EH (cell line): ENCODE measurements around the gene FH.
A peak's percentile ranks its signal among the peaks of the same experiment; 100 is the strongest.

Source experiments
- DNase-seq: peaks from one replicate; pipeline ENCODE4 v3.0.0-alpha.2; 2015; ENCODE audit warnings: low read depth

FH gene

DNA sequence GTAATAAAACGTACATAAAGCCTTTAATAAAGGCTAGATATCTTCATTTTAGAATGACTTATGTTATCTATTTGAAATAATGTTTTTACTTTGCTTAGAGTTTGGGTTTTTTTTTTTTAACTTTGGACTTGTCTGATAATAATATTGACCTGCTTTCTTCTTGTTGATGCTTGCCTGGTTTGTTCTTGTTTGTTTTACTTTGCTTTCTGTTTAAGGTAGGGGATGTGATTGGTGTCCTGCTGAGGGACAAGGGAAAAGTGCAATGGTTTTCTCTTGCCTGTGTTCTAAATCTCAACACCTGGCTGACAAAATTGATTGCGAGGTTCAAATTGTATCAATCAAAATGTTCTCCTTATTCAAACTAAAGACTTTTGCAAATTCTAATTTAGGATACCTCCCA lies 2.2 kb upstream of the FH start:
- DNase-seq: no peak

DNA sequence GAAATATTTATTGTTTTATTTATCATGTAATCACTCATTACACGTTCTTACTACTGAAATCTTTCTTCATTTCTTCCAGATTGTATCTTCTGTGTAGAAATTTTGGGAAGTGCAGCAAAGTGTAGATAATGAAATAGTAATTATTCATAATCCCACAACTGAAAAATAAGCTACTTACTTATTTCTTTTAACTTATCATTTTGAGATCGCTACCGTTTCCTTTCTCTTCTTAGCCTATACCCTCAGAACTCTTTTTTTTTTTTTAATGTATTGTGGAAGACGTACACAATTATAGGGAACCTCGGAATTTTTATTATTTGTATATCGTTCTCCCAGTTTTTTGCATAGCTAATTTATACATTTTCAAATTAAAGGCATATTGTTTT lies 518 bp upstream of the FH start:
- no peak for DNase-seq

DNA sequence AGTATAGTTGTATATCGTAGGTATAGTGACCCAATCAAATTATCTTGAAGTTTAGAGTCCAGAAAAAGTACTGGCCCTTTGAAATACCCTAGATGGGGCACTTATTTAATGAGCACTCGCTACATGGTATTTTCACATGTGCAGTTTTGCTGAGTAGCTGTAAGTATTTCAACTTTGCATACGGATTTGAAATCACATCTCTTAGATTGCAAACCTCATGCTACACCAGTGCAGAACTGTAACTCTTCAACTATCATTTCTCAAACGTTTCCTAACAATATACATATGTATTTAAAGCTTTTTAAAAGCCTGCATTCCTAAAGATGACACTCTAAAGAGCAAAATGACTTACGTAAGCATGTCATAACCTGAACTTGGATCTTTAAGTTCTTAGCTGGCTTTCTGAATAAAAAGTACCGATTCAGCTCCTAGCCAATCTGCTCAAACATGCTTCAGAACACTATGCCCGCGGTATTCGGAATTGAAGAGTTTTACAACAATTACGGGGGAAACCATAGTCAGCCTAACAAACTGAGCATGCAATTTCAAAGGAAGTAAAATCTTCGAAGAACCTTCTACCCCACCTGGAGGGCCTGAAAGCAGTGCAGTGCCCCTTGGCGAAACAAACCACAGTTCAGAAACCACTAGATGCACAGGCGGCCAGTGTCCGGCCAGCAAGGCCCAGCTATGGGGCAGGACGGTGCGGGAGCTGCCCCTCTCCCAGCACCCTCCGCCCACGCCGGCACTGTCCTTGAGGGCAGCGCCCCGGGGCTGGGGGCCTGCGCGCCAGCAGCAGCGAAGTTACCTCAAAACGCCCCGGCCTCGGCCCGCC lies 863 bp downstream of the FH start:
- peak; percentile 34 for DNase-seq

DNA sequence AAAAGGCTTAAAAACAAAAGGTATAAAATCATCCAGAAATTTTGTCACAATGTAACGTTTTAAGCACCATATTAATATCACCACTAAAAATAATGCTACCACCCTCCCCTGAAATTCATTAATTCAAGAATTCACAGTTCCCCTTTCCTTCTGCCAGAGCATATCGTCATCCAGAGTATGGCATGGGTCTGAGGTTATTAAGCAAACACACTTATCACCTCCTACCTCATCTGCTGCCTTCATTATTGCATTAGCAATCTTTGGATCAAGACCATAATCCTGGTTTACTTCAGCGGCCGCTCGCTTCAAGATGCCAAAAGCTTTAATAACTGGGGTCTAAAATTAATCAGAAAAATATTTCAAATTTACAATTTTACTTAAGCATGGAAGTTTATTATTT lies 6.2 kb downstream of the FH start:
- DNase-seq: no peak

DNA sequence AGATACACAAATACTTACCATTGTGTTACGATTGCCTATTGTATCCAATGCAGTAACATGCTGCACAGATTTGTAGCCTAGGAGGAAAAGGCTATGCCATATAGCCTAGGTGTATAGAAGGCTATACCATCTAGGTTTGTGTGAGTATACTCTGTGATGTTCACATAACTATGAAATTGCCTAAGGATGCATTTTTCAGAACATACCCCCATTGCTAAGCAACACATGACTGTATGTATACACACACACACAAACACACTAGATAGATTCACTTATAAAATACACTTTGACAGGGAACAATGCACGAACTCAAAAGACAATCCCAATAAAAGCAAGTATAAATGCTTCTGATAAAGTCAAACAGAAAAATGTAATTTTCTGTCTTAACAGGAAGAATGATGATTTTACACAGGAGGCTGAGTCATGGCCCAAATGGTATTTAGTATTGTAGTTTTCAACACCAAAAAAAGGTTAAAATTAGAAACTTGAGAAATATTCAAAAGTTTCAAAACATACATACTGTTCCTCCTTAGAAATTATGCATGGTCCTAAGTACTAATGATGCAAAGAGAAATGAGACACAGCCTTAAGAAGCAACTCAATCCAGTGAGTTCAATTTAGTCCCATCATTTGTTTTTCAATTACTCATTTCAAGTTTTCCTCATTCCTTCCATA lies 12.2 kb downstream of the FH start:
- peak; percentile 65 for DNase-seq

DNA sequence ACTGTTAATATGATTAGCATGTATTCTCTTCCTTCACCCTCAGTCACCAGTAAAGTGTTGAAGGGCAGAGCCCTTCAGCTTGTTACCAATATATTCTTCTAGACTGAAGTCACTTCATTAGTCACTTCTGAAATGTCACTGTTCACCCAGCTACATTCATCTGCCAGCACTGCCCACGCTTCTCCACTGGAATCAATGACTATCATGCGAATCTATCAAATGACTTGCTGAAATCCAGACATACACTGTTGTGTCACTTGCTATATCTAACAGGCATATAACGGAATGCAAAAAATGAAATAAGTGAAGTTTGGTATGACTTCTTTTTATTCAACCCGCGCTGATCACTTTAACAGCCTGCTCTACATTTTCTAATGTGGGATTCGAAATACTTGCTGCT lies 16.1 kb downstream of the FH start:
- DNase-seq: no peak

DNA sequence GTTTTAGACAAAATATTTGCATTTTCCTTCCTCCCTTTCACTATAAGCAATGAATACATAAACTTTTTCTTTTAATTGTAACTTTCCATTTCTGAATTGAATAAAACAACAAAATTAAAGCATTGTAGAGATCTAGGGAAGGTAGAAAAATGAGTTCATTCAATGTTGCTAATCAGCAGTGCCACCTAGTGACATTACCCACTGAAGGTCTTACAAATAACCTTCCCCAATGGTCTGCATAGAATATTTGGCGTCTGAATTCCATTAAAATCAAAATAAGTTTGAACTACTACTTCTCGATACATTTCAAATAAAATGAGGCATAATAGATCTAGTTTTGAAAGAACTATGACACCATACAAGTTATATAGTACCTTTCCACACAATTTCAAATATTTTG lies 19.6 kb downstream of the FH start:
- peak; percentile 61 for DNase-seq

DNA sequence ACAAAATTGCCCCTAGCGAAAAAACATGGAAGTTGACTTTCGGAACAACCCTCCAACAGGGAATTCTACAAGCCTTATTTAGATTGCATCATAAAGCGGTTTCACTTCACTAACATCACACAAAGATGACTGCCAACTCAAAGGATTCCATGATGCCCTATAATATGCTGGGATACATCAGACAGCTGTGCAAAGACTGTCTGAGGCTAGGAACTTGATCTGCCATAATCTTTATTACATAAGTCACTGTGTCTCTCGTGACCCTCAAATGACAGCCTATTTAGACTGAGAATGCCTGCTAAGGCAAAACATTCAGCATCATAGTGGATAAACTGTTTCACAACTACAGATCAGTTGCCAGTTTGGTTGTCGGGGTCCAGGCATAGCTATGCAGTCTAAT lies 23.8 kb downstream of the FH start:
- no peak for DNase-seq

DNA sequence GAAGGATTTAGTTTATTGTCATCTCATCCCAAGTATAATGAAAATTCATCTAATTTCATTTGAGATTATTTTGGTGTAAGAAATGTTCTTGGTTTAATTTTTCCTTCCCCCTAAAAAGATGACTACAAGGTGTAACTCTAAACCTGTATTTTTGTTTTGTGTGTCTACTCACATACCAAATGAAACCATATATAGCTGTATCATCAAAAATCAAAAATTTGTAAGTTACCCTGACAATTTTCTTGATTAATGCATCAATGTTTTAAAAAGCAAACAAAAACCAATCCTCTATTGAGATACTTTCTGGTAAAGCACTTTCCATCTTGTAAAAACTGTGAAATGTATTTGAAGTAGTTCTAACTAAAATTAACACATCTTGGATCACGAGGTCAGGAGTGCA lies 30.8 kb downstream of the FH start:
- no peak for DNase-seq

DNA sequence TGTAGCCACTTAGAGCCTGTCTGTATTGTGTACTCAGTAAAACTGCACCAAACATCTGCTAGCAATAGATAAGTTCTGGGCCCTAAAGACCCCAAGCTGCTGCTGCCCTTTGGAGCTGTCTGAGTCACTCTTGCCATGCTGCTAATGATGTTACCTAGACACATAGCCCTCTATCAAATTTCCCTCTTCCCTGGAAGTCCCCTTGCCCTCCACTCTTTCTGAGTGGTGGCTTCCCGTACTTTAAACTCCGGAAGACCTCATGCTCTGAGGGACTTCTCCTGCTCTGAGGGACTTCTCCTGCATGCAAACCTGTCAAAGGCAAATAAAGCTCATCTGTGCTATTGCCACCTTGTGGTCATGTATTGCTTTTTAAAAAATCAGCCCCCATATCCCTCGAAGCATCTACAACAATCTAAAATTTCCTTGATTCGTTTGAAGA lies 34.0 kb downstream of the FH start:
- DNase-seq: peak; percentile 35

DNA sequence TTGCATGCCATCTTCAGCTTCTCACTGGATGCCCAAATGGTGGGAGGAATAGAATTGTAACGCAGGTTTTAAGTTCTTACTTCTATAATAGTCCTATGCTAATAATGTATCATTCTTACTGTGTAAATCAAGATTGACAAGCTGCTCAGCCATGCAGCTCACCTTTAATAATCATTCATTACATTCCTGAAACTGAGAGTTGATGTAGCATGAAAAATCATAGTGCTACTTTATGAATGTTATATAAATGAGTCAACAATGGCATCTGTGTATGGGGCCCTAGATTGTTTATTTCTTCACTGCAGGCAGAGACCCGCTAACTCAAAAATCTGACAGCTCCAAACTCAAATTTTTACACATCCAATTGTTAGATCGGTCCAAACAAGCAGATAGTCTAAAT lies 34.4 kb downstream of the FH start:
- no peak for DNase-seq

DNA sequence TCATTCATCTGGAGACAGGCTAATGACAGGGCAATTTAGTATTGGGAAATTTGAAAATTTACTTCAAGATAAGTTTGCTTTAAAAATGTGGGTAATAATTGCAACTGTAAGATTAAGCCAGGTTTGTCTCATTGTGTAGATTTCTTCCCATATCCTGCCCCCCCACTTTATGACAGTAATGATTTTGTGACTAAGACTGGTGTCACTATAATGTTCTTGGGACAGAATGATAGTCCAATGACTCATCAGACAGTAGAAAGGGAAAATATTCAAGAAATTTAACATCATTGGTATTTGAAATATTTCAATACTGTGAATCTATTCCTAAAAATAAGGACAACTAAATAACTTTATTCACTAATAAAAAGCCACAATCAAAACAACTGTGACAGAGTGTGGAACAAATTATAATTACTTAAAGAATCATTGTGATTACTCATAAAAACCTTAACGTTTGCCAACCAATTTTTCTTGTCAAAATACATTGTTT lies 36.7 kb downstream of the FH start:
- peak; percentile 91 for DNase-seq

DNA sequence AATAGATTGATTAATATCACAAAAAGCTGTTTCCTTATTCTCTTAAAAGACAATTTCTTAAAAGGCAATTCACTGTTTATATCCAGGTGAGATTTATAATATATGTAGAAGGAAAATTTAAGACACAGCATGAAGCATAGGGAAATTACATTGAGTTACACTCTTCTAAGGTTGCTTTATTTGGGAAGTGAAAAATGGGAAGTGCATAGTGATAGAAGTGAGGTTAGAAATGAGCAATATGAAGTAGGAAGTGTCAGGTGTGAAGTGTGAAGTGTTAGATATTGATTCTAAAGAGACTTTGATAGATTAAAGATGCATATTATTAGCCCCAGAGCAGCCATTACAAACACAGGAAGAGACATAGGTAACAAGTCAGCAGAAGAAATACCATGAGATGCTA lies 40.3 kb downstream of the FH start:
- no peak for DNase-seq

DNA sequence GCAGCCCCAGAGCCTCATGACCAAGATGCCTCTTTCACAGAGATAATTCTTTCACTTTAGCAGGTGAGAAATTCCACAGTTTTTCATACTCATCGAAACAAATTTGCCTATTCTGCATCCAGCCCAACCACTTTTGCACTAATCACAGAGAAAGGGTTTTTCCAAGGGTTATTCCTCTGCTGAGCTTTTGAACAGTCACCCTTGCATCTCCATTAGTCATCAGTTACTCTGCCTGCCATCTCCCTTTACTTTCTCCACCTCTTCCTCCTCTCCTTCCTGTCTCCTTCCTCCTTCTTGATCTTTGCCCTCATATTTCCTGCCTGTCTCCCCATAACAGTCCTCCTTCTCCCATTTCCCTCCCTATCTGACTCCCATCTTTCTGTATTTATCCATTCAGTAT lies 43.9 kb downstream of the FH start:
- DNase-seq: peak; percentile 45

DNA sequence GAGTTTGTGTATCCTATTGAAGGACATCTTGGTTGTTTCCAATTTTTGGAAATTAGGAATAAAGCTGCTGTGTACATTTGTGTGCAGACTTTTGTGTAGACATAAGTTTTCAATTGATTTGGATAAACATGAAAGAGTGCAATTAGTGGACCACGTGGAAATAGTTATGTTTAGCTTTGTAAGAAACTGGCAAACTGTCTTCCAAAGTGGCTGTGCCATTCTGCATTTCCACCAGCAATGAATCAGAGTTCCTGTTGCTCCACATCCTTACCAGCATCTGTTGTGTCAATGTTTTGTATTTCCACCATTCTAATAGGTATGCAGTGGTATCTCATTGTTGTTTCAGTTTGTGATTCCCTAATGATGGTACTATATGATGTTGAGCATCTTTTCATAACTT lies 46.5 kb downstream of the FH start:
- no peak for DNase-seq

DNA sequence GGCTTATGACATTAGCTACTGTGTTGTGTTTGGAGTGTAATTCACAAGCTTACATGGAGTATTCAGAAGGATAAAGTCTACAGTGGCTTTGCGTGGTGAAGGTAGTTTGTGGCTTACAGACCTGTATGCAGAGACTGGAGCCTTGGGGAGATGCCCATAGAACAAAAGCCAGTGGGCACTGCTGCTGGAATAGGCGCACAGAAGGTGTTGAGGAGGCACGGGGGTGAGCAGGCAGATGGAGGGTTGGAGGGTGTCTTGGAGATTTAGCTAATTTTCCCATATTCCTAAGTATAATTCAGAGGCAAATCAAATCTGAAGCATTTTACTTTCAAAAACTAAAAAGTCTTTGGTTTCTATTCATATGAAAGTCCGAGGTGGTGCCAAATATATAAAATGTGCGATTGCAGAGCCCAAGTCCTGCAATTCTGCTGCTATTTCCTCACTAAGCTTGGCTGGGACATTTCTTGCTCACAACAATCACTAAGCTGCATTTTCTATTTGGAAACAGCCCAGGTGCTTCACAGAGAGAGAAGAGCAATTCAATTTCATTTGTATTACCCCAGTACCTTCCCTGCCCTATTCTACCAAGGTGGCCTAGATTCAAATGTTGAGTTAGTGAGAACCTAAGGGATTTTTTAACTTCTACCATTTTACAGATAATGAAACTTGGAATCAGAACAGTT lies 48.5 kb downstream of the FH start:
- no peak for DNase-seq

DNA sequence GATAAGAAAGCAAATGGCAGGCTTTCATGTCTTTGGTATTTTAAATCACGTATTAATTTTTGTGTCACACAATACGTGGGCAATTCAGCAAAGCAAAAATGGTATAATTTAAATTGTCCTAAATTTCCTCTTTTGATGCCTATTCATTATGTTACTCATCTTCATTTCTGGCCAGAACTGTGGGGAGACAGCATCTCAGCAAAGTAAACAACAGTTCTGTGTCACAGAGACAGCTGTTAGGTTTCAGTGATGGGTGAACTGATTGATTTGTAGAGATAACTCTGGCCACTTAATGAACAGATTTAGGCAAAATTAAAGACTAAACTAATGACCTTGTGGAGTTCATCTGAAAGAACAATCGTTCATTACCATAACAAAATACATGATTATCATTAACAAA lies 49.2 kb downstream of the FH start:
- DNase-seq: no peak

DNA sequence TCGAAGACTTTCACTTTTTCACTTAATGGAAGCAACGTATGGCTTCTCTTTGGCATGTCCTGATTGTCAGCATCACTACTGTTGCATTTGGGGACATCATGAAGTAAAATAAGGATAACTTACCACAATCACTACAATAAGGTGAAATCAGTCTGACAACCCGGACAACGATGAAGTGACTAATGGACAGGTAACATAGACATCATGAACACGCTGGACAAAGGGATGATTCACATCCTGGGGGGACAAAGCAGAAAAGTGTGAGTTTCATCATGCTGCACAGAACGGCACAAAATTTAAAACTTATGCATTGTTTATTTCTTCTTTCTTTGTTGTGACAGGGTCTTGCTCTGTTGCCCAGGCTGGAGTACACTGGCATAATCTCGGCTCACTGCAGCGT lies 53.9 kb downstream of the FH start:
- DNase-seq: no peak

DNA sequence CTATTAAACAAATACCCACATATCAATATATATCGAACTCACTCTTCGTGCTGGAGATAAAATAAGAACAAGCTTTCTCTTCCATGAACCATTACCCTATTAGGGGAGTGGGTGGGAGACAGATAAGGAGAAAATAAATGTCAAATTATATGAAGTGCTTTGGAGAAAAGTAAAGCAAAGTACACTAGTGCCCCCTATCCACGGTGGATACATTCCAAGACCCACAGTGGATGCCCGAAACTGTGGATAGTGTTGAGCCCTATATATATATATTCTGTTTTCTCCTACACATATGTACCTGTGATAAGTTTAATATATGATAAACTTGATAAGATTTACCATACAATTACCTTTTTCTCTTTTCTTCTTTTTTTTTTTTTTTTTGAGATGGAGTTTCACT lies 54.6 kb downstream of the FH start:
- no peak for DNase-seq

DNA sequence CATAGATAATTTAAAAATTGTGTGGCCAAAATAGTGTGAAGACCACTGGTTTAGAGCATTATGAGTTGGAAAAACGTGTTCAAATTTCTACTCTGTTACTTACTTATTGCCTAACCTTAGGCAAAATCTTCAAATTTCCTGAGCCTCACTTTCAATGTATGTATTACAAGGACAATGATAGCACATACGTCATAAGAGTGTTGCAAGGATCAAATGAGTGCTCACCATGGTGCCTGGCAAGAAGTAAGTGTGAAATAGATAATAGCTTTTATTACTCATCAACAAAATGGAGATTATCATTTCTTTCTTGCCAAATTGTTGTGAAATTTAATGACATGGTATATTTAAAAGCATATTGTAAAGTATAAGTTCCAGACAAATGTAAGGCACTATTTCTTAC lies 57.2 kb downstream of the FH start:
- no peak for DNase-seq

DNA sequence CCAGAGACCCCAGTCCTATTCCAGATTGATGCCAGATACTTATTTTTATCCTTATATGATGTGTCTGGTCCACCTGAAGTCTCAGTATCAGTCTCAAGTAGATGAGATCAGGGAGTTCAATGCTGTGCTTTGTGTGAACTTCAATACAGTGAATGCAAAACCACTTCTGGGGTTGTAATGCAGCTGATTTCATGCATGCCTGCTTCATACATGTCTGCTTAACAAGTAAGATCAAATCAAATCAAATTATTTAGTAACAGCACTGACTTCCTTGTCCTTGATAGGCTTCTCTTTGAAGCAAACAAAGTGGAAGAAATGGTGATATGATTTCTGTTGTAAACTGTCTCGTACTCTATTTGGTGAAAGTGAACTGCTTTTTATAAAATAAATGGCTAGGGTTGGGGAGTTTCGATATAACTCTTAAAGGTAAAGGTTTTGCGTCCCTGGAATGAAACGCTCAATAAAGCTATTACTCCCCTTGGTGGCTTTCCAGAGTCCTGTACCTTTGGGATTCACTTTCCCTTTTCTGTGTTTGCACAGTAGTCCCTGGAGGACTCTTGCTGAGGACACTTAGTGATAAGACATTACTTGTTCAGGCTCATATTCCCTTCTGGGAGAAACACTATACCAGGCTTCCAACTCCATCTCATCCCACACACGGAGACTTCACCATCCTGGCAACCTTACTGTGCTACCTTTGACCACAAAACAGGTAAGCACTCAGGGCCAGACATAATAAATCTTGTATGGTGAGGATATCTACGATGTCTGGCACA lies 59.3 kb downstream of the FH start:
- DNase-seq: no peak

DNA sequence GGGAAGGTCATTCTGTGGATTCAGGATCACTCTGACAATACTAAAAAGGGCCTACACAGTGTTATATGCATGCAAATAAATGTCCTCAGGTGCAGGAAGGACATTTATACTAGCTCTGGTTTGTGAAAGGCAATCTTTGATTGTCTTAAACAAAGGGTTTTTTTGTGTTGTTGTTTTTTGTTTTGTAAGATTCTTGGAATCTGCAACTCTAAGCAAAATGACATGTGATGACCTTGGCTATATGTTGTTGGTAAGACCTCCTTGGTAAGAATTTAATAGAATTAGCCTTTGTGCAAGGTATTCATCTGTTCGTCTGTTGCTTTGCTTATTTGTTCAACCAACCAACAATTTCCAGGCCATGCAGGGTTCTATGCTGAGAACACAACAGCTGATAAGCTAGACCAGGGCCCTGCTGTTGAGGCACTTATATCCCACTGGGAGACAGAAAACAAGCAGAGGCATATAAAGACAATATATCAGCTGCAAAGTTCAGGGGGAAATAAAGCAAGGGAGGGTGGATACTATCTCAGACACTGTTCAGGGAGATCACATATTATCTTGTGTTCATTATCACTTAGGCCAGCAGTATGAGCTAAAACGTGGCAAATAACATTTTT lies 60.3 kb downstream of the FH start:
- DNase-seq: no peak
